ENCODE measurements around the gene ANXA3. TPM values are rescaled to one million over a fixed set of nuclear protein-coding genes. Genes with fewer than 3 reads are reported as not detected.
"Not testable (repeated sequence)": the region's sequence is repeated elsewhere in the genome, so short reads cannot be mapped to it uniquely, and the experiment has no call there.

The ANXA3 gene, protein sequence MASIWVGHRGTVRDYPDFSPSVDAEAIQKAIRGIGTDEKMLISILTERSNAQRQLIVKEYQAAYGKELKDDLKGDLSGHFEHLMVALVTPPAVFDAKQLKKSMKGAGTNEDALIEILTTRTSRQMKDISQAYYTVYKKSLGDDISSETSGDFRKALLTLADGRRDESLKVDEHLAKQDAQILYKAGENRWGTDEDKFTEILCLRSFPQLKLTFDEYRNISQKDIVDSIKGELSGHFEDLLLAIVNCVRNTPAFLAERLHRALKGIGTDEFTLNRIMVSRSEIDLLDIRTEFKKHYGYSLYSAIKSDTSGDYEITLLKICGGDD
- total RNA-seq (2014; rRNA removed) (223 and 263 TPM in 2 replicates), Bru-seq, nascent RNA (percentile 93 among the genes with signal in this experiment), BruChase-seq, experiment 1, labeled RNA remaining after a 6-hour chase (percentile 85 among the genes with signal in this experiment), BruChase-seq, experiment 2, labeled RNA remaining after a 2-hour chase (percentile 82 among the genes with signal in this experiment)
- long read RNA-seq, transcript ANXA3-201 (13 exons, 1,657 nt), result major isoform, 108 of 151 reads
- long read RNA-seq, partial matches to known transcripts, result 4 of 151 reads
- long read RNA-seq, other reads (novel, unspliced or antisense), result 38 of 151 reads

DNA sequence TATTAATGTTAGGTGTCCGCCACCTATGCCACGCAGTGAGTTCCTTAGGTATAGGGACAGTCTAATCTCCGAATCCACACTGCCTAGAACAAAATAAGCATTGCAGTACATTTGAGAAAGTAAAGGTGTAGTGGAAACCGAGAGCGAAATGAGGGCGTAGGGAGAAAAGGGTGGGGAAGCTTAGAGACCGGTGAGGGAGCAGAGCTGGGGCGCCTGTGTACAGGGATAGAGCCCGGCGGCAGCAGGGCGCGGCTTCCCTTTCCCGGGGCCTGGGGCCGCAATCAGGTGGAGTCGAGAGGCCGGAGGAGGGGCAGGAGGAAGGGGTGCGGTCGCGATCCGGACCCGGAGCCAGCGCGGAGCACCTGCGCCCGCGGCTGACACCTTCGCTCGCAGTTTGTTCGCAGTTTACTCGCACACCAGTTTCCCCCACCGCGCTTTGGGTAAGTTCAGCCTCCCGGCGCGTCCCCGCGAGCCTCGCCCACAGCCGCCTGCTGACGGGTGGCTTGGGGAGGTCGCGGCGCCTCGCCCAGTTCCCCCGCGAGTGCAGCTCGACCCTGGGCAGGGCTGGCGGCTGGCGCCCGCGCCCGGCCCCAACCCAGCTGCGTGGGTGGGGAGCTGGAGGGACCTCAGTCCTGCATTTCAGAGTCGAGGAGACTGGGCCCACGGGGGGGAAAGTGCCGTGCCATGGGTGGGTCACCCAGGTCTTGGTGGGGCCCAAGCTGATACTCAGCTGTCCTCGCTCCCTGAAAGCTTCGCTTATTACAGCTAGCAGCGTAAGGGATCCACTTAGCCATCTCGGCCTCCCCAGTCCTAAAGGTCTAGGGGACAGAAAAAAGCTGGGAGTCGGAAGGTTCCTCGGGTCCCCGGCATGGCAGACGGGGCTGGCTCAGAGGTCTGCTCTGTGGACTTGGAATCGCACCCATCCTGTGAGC is at the start of gene ANXA3:
ANXA3 (plus strand) TSS at position 351 of the 932 bp plus-strand sequence. CDS start 2,704 bp downstream, outside the sequence.
- peaks cover 44% of the 10 kb centered on the region for H3K79me2 ChIP-seq (ENCODE audit: low read length)
- no peaks in the 10 kb centered on the region for H3K9me2 ChIP-seq (replicated peaks; ENCODE audit: low read length)
- peak within 1 kb of the TSS; percentile 77 for H3K9ac ChIP-seq (ENCODE audit: low read length)
- H3K36me3 ChIP-seq (ENCODE audit: low read depth, low read length), result peaks cover 18% of the 10 kb centered on the region; the same call in 1 of the 2 replicates
- ATAC-seq (peak; percentile 74), DNase-seq (peak; percentile 74)
- no peaks in the 10 kb centered on the region for H3K9me3 ChIP-seq (ENCODE audit: low read length)
- H3K27me3 ChIP-seq (ENCODE audit: low read length), result no peaks in the 10 kb centered on the region
- TF ChIP-seq, protein P1, sequence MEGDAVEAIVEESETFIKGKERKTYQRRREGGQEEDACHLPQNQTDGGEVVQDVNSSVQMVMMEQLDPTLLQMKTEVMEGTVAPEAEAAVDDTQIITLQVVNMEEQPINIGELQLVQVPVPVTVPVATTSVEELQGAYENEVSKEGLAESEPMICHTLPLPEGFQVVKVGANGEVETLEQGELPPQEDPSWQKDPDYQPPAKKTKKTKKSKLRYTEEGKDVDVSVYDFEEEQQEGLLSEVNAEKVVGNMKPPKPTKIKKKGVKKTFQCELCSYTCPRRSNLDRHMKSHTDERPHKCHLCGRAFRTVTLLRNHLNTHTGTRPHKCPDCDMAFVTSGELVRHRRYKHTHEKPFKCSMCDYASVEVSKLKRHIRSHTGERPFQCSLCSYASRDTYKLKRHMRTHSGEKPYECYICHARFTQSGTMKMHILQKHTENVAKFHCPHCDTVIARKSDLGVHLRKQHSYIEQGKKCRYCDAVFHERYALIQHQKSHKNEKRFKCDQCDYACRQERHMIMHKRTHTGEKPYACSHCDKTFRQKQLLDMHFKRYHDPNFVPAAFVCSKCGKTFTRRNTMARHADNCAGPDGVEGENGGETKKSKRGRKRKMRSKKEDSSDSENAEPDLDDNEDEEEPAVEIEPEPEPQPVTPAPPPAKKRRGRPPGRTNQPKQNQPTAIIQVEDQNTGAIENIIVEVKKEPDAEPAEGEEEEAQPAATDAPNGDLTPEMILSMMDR (conservative IDR thresholded peaks at IDR 0.05; ENCODE audit: low read depth, low read length), result no peak
- TF ChIP-seq EZH2 (IDR thresholded peaks at IDR 0.05; ENCODE audit: low read length, unreplicated experiment) (no peak), EZH2phosphoT487 (IDR thresholded peaks at IDR 0.05; ENCODE audit: borderline replicate concordance, low read length) (no peak)
- ChIA-PET CTCF (no interaction called here), POLR2A (ENCODE audit: unreplicated experiment) (interaction anchor here (0.6 to 0.7 kb wide), 2 partner anchors 9 to 18 kb away, joined by 3 read pairs; no protein-coding TSS in a partner anchor)
- no peaks in the 10 kb centered on the region for H3F3A ChIP-seq (ENCODE audit: low read length, unreplicated experiment)
- no peaks in the 10 kb centered on the region for H4K20me1 ChIP-seq (ENCODE audit: low read length)
- BruUV-seq (replicated peaks), result TSS peak; percentile 83
- peak within 1 kb of the TSS; percentile 76 for H2AFZ ChIP-seq (ENCODE audit: low read length)
- peak within 1 kb of the TSS; percentile 83 for H3K4me3 ChIP-seq (ENCODE audit: low read length)
- intact Hi-C loops (cut with micrococcal nuclease), result loop anchor here (1.0 kb wide), 2 partner anchors 18 to 22 kb away; no protein-coding TSS in a partner anchor
- peak within 1 kb of the TSS; percentile 87 for H3K4me2 ChIP-seq (ENCODE audit: low read length)
- H3K4me1 ChIP-seq (ENCODE audit: insufficient read depth, low read length), result peaks cover 38% of the 10 kb centered on the region
- peak within 1 kb of the TSS; percentile 88 for H3K27ac ChIP-seq (ENCODE audit: low read length)

DNA sequence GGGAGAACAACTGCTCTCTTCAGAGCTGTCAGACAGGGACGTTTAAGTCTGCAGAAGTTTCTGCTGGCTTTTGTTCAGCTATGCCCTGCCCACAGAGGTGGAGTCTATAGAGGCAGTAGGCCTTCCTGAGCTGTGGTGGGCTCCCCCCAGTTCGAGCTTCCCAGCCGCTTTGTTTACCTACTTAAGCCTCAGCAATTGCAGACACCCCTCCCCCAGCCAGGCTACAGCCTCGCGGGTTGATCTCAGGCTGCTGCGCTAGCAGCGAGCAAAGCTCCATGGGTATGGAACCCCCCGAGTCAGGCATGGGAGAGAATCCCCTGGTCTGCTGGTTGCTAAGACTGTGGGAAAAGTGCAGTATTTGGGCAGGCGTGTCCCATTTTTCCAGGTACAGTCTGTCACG is 45.3 kb upstream of the ANXA3 start:
- H3K4me2 ChIP-seq (ENCODE audit: low read length); ATAC-seq; H3K9me2 ChIP-seq (replicated peaks; ENCODE audit: low read length); H3K79me2 ChIP-seq (ENCODE audit: low read length); H4K20me1 ChIP-seq (ENCODE audit: low read length); H3K36me3 ChIP-seq (ENCODE audit: low read depth, low read length); BruUV-seq (replicated peaks); intact Hi-C loops (cut with micrococcal nuclease); H3K4me3 ChIP-seq (ENCODE audit: low read length); DNase-seq; POLR2A ChIA-PET (ENCODE audit: unreplicated experiment); H3K27me3 ChIP-seq (ENCODE audit: low read length); H3F3A ChIP-seq (ENCODE audit: low read length, unreplicated experiment); CTCF ChIA-PET; H3K9ac ChIP-seq (ENCODE audit: low read length); H3K4me1 ChIP-seq (ENCODE audit: insufficient read depth, low read length); H2AFZ ChIP-seq (ENCODE audit: low read length); H3K27ac ChIP-seq (ENCODE audit: low read length); H3K9me3 ChIP-seq (ENCODE audit: low read length): not testable (repeated sequence)

DNA sequence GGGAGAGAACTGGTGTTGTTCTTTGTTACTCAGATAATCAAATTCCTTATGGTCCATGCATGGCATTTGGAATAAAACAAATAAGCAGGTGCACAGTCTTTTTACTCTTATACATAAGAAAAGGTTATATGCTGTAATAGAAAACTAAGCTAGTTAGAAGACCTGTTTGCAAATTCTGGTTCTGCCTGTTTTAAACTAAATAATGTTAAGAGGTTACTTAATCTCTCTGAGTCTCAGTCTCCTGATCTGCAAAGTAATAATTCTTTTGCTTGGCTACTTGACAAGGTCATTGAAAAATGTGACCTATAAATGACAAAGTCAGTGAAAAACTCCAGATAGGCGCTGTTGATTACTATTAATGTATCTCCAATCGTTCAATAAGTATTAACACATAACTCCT is 42.5 kb upstream of the ANXA3 start:
- no peak for ATAC-seq

More for the DNA sequence above, 42.5 kb upstream of the ANXA3 start:
- BruUV-seq (replicated peaks), result no TSS peak
- Histone ChIP-seq H3K9ac (ENCODE audit: low read length) (no peak overlapping the region), H2AFZ (ENCODE audit: low read length) (no peak overlapping the region), H3K79me2 (ENCODE audit: low read length) (no peaks in the 10 kb centered on the region), H3K4me3 (ENCODE audit: low read length) (no peak overlapping the region), H3K4me1 (ENCODE audit: insufficient read depth, low read length) (no peaks in the 10 kb centered on the region), H3K9me2 (replicated peaks; ENCODE audit: low read length) (no peaks in the 10 kb centered on the region), H3K4me2 (ENCODE audit: low read length) (no peak overlapping the region), H3K27me3 (ENCODE audit: low read length) (no peaks in the 10 kb centered on the region), H3K36me3 (ENCODE audit: low read depth, low read length) (no peaks in the 10 kb centered on the region), H3K9me3 (ENCODE audit: low read length) (no peaks in the 10 kb centered on the region), H4K20me1 (ENCODE audit: low read length) (no peaks in the 10 kb centered on the region), H3K27ac (ENCODE audit: low read length) (no peak overlapping the region), H3F3A (ENCODE audit: low read length, unreplicated experiment) (no peaks in the 10 kb centered on the region)
- DNase-seq, result no peak
- POLR2A ChIA-PET (ENCODE audit: unreplicated experiment), result no interaction called here
- TF ChIP-seq, protein P1 (conservative IDR thresholded peaks at IDR 0.05; ENCODE audit: low read depth, low read length), result no peak
- TF ChIP-seq EZH2 (IDR thresholded peaks at IDR 0.05; ENCODE audit: low read length, unreplicated experiment) (no peak), EZH2phosphoT487 (IDR thresholded peaks at IDR 0.05; ENCODE audit: borderline replicate concordance, low read length) (no peak)
- CTCF ChIA-PET, result no interaction called here
- intact Hi-C loops (cut with micrococcal nuclease), result no loop called here
